Measurements from ENCODE around the gene KIAA1614. TPM values are rescaled to one million over a fixed set of nuclear protein-coding genes. Genes with fewer than 3 reads are reported as not detected.

KIAA1614 gene
- total and polyA plus RNA-seq, 10 of the 15 experiments (the other 5 are each of a cell fraction or from before 2014, with no cell fraction given), result 0.03 to 1.0 (median 0.26) TPM; not detected in 1

- TF ChIP-seq NR2F1 (conservative IDR thresholded peaks at IDR 0.05) (no peak), MLLT1 (IDR thresholded peaks at IDR 0.05) (peak; percentile 84), BACH1 (IDR thresholded peaks at IDR 0.05; ENCODE audit: borderline replicate concordance) (no peak), HDGF (IDR thresholded peaks at IDR 0.05) (no peak), SMAD5 (IDR thresholded peaks at IDR 0.05; ENCODE audit: low read depth) (no peak), KAT2A (conservative IDR thresholded peaks at IDR 0.05; ENCODE audit: control insufficient read depth, low read depth, low read length) (no peak)
These were observed 981 bp upstream of the KIAA1614 start (continued) for GRCh38 chr1:180911640-180912191.

- Histone ChIP-seq H3K4me1 (ENCODE audit: control insufficient read depth, insufficient read depth, low read length) (peaks cover 22% of the 10 kb centered on the region), H3K4me2 (ENCODE audit: control insufficient read depth, insufficient read depth) (peak overlapping the region; percentile 49), H3K9me3 (replicated peaks; ENCODE audit: control insufficient read depth, insufficient read depth, low read length) (no peaks in the 10 kb centered on the region), H3K36me3 (ENCODE audit: control insufficient read depth in 2 of 2, insufficient read depth in 2 of 2, low read length in 1 of 2) (no peaks in the 10 kb centered on the region), H4K20me1 (ENCODE audit: control insufficient read depth, insufficient read depth) (no peaks in the 10 kb centered on the region), H2AFZ (ENCODE audit: control insufficient read depth, low read depth, low read length) (peak overlapping the region; percentile 31), H3K27ac (ENCODE audit: control insufficient read depth, insufficient read depth) (no peak overlapping the region), H3K9ac (ENCODE audit: control insufficient read depth, insufficient read depth, low read length) (no peak overlapping the region; the same call in 1 of the 2 replicates), H3K79me2 (ENCODE audit: control insufficient read depth, insufficient read depth, low read length) (no peaks in the 10 kb centered on the region), H3K27me3 (replicated peaks in 1 of 2; ENCODE audit: control insufficient read depth in 2 of 2, insufficient read depth in 2 of 2, low read length in 1 of 2) (peaks cover 0 to 3% of the 10 kb centered on the region in 2 experiments; a peak in 1 of 4 replicates), H3K4me3 (peak overlapping the region; percentile 61)
- intact Hi-C loops (cut with micrococcal nuclease; ENCODE audit: unreplicated experiment), result no loop called here
- ChIA-PET POLR2A (interaction anchor here (0.9 to 1.5 kb wide), 4 partner anchors 30 to 279 kb away, joined by 3 to 4 read pairs (median 3); no protein-coding TSS in a partner anchor), SMC1A (ENCODE audit: uncharacterized antibody, unreplicated experiment) (interaction anchor here (1.0 to 19.3 kb wide), 10 partner anchors 10 to 230 kb away, joined by 3 to 304 read pairs (median 4); partner anchors contain the start of gene MR1), CTCF (interaction anchor here (0.6 to 19.8 kb wide), 10 partner anchors 9 to 240 kb away, joined by 3 to 344 read pairs (median 4); no protein-coding TSS in a partner anchor), RAD21 (ENCODE audit: unreplicated experiment) (interaction anchor here (0.7 to 16.7 kb wide), 8 partner anchors 9 to 410 kb away, joined by 3 to 215 read pairs (median 6); partner anchors contain the start of gene ACBD6)
- 8% methylated on average over 59 of the region's 71 CpGs for WGBS (ENCODE audit: insufficient coverage, insufficient replicate concordance, low lambda C conversion rate, missing lambda C conversion rate)
- FAIRE-seq, result no peak
- peak; percentile 31 for ATAC-seq
- BruUV-seq (replicated peaks), result no TSS peak
- in situ Hi-C loops (cut with MboI), result no loop called here
- DNase-seq (ENCODE audit: low read depth, low spot score), result no peak
- peak; percentile 43 to 45; a peak in 3 of 4 replicates for TF ChIP-seq IKZF2 (IDR thresholded peaks at IDR 0.05)
- no peak for TF ChIP-seq ZNF274 (IDR thresholded peaks at IDR 0.05; ENCODE audit: insufficient read depth, insufficient read length)
- no peak for TF ChIP-seq WRNIP1 (IDR thresholded peaks at IDR 0.05; ENCODE audit: borderline replicate concordance, low read depth, low read length)
- no peak for TF ChIP-seq ZBED1 (IDR thresholded peaks at IDR 0.05; ENCODE audit: borderline replicate concordance)
- TF ChIP-seq MYC (IDR thresholded peaks at IDR 0.05; ENCODE audit: insufficient read depth, insufficient read length, insufficient replicate concordance, low read length, severe bottlenecking), result no peak
- no peak for TF ChIP-seq SMAD1 (IDR thresholded peaks at IDR 0.05; ENCODE audit: low read depth, partially characterized antibody)
- TF ChIP-seq RBBP5 (conservative IDR thresholded peaks at IDR 0.05), result no peak
- TF ChIP-seq GABPA (IDR thresholded peaks at IDR 0.05; ENCODE audit: low read depth), result no peak
- TF ChIP-seq FOXK2 (IDR thresholded peaks at IDR 0.05), result no peak
- TF ChIP-seq POLR2AphosphoS2 (IDR thresholded peaks at IDR 0.05; ENCODE audit: low read depth, low read length), result no peak
- no peak for TF ChIP-seq ZZZ3 (IDR thresholded peaks at IDR 0.05; ENCODE audit: control insufficient read depth, insufficient read length, low read depth)
- TF ChIP-seq ZNF217 (IDR thresholded peaks at IDR 0.05), result no peak
- TF ChIP-seq SPI1 (IDR thresholded peaks at IDR 0.05; ENCODE audit: borderline replicate concordance, insufficient read depth, low read depth, low read length), result no peak
- no peak for TF ChIP-seq STAT1 (conservative IDR thresholded peaks at IDR 0.05)
- no peak for TF ChIP-seq KAT2A (conservative IDR thresholded peaks at IDR 0.05; ENCODE audit: control insufficient read depth, low read depth, low read length)
- TF ChIP-seq TBL1XR1 (IDR thresholded peaks at IDR 0.05; ENCODE audit: low read depth, low read length), result no peak
- no peak for TF ChIP-seq ATF3 (IDR thresholded peaks at IDR 0.05; ENCODE audit: borderline replicate concordance, extremely low read depth, low read depth, low read length)
- no peak for TF ChIP-seq NFYB (IDR thresholded peaks at IDR 0.05; ENCODE audit: insufficient read depth, low read depth, low read length)
These were observed 391 bp upstream of the KIAA1614 start for GRCh38 chr1:180912211-180912800.

All from GM12878 (cell line).